Erythroblast (primary cell): Measurements from ENCODE around the gene ARHGAP5.

Source experiments
- DNase-seq, 2 experiments: peaks; one replicate each; lab custom pipeline; 2025; lab: John Stamatoyannopoulos, UW
- GATA1 ChIP-seq: IDR thresholded peaks from 2 replicates; pipeline ENCODE4 v1.6.1; 2011; ENCODE audit warnings: low read depth, mild to moderate bottlenecking, control low read depth, low read length, moderate library complexity
- POLR2A ChIP-seq: IDR thresholded peaks from 2 replicates; pipeline ENCODE4 v1.6.1; 2011; ENCODE audit warnings: mild to moderate bottlenecking, low read length

The ARHGAP5 gene

DNA sequence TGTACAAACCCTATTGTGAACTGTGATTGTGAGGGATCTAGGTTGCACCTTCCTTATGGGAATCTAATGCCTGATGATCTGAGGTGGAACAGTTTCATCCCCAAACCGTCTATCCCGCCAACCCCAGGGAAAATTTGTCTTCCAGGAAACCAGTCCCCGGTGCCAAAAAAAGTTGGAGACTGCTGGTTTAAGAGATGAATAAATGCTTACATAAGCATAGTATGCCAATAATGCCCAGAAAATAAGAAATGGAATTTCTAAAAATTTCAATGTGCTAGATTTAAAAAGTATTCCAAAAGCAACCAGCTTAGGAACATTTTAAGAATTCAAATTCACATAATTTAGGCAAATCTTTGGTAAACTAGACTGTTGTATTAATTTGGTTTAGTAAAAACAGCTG, 131.4 kb downstream of the ARHGAP5 start:
- DNase-seq = no peak
- TF ChIP-seq GATA1 (no peak), POLR2A (no peak)
